Colonic mucosa (tissue), 4 donors: ENCODE results near the gene C10orf143. TPM values are rescaled to one million over a fixed set of nuclear protein-coding genes. Genes with fewer than 3 reads are reported as not detected.

Source experiments
- DNase-seq: peaks from one replicate; pipeline ENCODE4 v3.0.0-alpha.2; 2020
- H3K27ac ChIP-seq: fragments of 200-600 bp; one replicate; pipeline ENCODE4 v1.8.0; 2021
- H3K27me3 ChIP-seq: fragments of 200-600 bp; one replicate; pipeline ENCODE4 v1.8.0; 2021
- H3K36me3 ChIP-seq: fragments of 200-600 bp; one replicate; pipeline ENCODE4 v1.8.0; 2021
- H3K4me1 ChIP-seq: fragments of 200-600 bp; one replicate; pipeline ENCODE4 v1.8.0; 2021; ENCODE audit warnings: mild to moderate bottlenecking
- H3K4me3 ChIP-seq: fragments of 200-600 bp; one replicate; pipeline ENCODE4 v1.8.0; 2021
- H3K9ac ChIP-seq, 2 donors: one replicate each; pipeline ENCODE4 v1.7.0; 2013; ENCODE audit warnings: control low read depth in 2 of 2, low read depth in 2 of 2, low read length in 2 of 2
- H3K9me3 ChIP-seq: fragments of 200-600 bp; one replicate; pipeline ENCODE4 v1.8.0; 2021
- intact Hi-C: fragments of 100-400 bp; cut with DNase I; formaldehyde crosslinking; loops from one replicate; pipeline ENCODE4 v1.14.1; 2022
- total RNA-seq, 2 donors: library from RNA; stranded (reverse); fragmentation: NEBNext Ultra II Directional in 1 of 2; extraction: Animal tissue kit (Norgen Biotek cat#: 25700) in 1 of 2; gene quantifications; one replicate each; pipeline ENCODE4 v1.2.1, GENCODE V29; 2021
- TF ChIP-seq, protein P1 (sequence below): fragments of 200-600 bp; IDR thresholded peaks from one replicate; pipeline ENCODE4 v1.8.0; 2022; ENCODE audit warnings: antibody characterized with exemption, mild to moderate bottlenecking
- donor health status: healthy.
- donor health status: DM: no; HTN: no; CAD: no.
- donor health status: DM: no; HTN: no; CAD: no.

Gene C10orf143
- total RNA-seq, 2 donors from 2014 or later: 1.9 to 3.1 TPM

- TF ChIP-seq, protein P1, sequence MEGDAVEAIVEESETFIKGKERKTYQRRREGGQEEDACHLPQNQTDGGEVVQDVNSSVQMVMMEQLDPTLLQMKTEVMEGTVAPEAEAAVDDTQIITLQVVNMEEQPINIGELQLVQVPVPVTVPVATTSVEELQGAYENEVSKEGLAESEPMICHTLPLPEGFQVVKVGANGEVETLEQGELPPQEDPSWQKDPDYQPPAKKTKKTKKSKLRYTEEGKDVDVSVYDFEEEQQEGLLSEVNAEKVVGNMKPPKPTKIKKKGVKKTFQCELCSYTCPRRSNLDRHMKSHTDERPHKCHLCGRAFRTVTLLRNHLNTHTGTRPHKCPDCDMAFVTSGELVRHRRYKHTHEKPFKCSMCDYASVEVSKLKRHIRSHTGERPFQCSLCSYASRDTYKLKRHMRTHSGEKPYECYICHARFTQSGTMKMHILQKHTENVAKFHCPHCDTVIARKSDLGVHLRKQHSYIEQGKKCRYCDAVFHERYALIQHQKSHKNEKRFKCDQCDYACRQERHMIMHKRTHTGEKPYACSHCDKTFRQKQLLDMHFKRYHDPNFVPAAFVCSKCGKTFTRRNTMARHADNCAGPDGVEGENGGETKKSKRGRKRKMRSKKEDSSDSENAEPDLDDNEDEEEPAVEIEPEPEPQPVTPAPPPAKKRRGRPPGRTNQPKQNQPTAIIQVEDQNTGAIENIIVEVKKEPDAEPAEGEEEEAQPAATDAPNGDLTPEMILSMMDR: no peak
- Histone ChIP-seq H3K9ac (no peak overlapping the region), H3K4me3 (no peak overlapping the region), H3K36me3 (no peaks in the 10 kb centered on the region), H3K27me3 (no peaks in the 10 kb centered on the region), H3K27ac (no peak overlapping the region), H3K4me1 (no peaks in the 10 kb centered on the region), H3K9me3 (no peaks in the 10 kb centered on the region)
- DNase-seq: no peak
- intact Hi-C loops: no loop called here
Measured at GRCh38 chr10:130018730-130019185, 91.9 kb downstream of the C10orf143 start.

DNA sequence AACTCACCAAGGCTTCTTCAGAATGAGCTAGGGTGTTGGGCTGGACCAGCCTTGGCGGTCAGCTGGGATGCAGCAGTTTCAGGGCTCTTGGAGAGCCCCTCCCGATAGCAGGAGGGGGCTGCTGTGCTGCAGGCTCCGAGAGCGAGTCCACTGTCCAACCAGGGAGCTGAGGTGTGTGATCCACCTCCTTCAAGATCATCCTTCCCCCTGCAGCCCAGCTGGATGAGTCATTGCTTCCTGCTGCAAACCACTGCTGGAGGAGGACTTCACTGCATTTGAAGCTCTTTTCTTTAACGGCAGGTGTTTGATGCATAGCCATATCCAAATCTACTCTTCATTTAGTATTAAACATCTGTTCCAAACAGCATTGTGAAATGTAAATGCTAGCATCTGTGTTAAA lies 92.4 kb downstream of the C10orf143 start:
- Histone ChIP-seq H3K27ac (no peak overlapping the region), H3K4me3 (no peak overlapping the region), H3K4me1 (no peaks in the 10 kb centered on the region), H3K27me3 (no peaks in the 10 kb centered on the region), H3K9ac (no peak overlapping the region), H3K9me3 (no peaks in the 10 kb centered on the region), H3K36me3 (no peaks in the 10 kb centered on the region)
- TF ChIP-seq, protein P1: no peak
- DNase-seq: no peak
- intact Hi-C loops: no loop called here

DNA sequence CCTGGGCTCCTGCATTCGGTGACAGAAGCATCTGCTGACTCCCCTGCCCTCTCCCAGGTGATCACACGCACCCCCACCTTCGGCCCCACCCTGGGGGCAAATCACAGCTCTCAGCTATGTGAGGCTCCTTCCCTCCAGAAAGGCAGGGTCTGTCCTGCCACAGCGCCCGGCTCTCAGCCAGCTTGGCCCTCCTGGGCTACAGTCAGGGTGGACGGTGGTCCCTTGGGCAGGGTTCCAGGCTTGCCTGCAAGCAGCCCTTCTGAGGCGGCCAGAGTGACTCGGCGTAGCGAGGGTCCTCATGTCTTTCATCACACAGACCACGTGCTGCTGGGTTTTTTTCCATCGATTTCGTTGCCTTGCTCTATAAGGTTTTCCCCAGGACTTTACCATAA lies 93.0 kb downstream of the C10orf143 start:
- no peaks in the 10 kb centered on the region for H3K27me3 ChIP-seq
- no peaks in the 10 kb centered on the region for H3K36me3 ChIP-seq
- H3K4me1 ChIP-seq: no peaks in the 10 kb centered on the region
- H3K4me3 ChIP-seq: no peak overlapping the region
- H3K9me3 ChIP-seq: no peaks in the 10 kb centered on the region
- no peak overlapping the region for H3K27ac ChIP-seq
- no peak for DNase-seq
- H3K9ac ChIP-seq: no peak overlapping the region
- TF ChIP-seq, protein P1: no peak
- intact Hi-C loops: no loop called here

GRCh38 chr10:130016993-130017630 lies 93.5 kb downstream of the C10orf143 start:
- H3K27ac ChIP-seq: no peak overlapping the region
- H3K9ac ChIP-seq: no peak overlapping the region
- H3K9me3 ChIP-seq: no peaks in the 10 kb centered on the region
- H3K27me3 ChIP-seq: no peaks in the 10 kb centered on the region
- no peak for DNase-seq
- TF ChIP-seq, protein P1: no peak
- no peak overlapping the region for H3K4me3 ChIP-seq
- intact Hi-C loops: no loop called here
- no peaks in the 10 kb centered on the region for H3K4me1 ChIP-seq
- H3K36me3 ChIP-seq: no peaks in the 10 kb centered on the region

GRCh38 chr10:130016095-130016494 lies 94.5 kb downstream of the C10orf143 start:
- TF ChIP-seq, protein P1: no peak
- no peak overlapping the region for H3K9ac ChIP-seq
- intact Hi-C loops: no loop called here
- no peaks in the 10 kb centered on the region for H3K9me3 ChIP-seq
- no peak for DNase-seq
- H3K4me1 ChIP-seq: no peaks in the 10 kb centered on the region
- no peak overlapping the region for H3K27ac ChIP-seq
- H3K4me3 ChIP-seq: no peak overlapping the region
- no peaks in the 10 kb centered on the region for H3K36me3 ChIP-seq
- H3K27me3 ChIP-seq: no peaks in the 10 kb centered on the region
